ENCODE measurements around the gene ADD2. TPM values are rescaled to one million over a fixed set of nuclear protein-coding genes. Genes with fewer than 3 reads are reported as not detected.

Gene ADD2
- total RNA-seq, 3 donors from 2014 or later, result 0.43 to 4.0 (median 1.1) TPM

DNA sequence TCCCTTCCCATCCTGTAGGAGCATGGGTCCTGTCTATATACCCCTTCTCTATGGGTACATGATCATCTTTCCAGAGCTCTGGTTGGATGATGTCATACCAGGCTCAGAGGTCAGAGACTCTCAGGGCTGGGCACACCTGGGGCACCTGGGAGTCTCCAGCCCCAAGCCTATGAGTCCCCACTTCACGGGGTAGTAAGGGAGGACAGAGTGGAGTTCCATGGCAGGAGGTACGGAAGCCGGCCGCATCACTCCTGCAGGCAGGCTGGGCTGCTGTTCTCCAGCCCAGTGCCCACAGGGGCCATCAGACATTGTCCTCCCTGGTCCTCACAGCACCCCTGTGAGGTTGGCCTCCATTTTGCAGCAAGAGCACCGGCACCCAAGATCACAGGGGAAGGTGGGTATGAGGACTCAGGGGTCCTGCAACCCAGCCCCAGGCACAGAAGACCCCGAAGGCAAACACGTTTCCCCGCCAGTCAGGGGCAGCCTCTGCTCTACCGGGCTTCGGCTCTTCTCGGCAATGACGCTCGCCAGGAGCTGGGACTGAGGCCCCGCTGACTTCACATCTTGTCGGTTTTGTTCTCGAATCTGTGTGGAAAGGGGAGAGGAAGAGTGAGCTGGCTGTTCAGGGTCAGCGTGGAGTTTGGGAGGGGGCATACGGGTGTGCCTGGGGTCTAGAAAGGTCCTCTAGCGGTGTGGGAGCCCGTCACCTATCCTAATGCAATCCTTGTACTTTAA is 91.5 kb downstream of the ADD2 start:
- no peak for DNase-seq
- ATAC-seq, result no peak
- Histone ChIP-seq H3K9me3 (no peaks in the 10 kb centered on the region), H3K4me3 (no peak overlapping the region), H3K36me3 (ENCODE audit: low read depth) (no peaks in the 10 kb centered on the region), H3K4me1 (ENCODE audit: low read depth) (no peaks in the 10 kb centered on the region)
- TF ChIP-seq, protein P1, sequence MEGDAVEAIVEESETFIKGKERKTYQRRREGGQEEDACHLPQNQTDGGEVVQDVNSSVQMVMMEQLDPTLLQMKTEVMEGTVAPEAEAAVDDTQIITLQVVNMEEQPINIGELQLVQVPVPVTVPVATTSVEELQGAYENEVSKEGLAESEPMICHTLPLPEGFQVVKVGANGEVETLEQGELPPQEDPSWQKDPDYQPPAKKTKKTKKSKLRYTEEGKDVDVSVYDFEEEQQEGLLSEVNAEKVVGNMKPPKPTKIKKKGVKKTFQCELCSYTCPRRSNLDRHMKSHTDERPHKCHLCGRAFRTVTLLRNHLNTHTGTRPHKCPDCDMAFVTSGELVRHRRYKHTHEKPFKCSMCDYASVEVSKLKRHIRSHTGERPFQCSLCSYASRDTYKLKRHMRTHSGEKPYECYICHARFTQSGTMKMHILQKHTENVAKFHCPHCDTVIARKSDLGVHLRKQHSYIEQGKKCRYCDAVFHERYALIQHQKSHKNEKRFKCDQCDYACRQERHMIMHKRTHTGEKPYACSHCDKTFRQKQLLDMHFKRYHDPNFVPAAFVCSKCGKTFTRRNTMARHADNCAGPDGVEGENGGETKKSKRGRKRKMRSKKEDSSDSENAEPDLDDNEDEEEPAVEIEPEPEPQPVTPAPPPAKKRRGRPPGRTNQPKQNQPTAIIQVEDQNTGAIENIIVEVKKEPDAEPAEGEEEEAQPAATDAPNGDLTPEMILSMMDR (IDR thresholded peaks at IDR 0.05), result no peak
- intact Hi-C loops (cut with DNase I, micrococcal nuclease), result no loop called here

DNA sequence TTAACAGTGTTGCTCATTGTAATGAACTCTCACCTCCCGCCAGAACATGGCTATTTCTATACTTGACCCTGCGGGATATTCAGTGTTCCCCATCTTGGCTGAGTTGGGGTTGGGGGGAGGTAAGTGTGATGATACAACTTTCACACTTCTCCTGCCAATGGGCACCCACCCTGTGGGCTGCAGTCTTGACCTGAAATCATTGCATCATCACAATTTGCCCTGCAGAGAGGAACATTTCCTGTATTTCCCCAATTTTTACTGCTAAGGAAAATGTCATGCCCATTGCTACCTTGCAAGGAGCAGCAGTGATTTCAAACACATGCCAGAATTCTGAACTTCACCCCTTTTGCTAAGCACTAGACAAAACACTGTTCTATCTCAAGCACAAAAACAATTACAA is 92.1 kb downstream of the ADD2 start:
- no peaks in the 10 kb centered on the region for H3K4me1 ChIP-seq (ENCODE audit: low read depth)
- no peak for DNase-seq
- intact Hi-C loops (cut with DNase I, micrococcal nuclease), result no loop called here
- no peaks in the 10 kb centered on the region for H3K9me3 ChIP-seq
- TF ChIP-seq, protein P1 (IDR thresholded peaks at IDR 0.05), result no peak
- no peaks in the 10 kb centered on the region for H3K36me3 ChIP-seq (ENCODE audit: low read depth)
- H3K4me3 ChIP-seq, result no peak overlapping the region
- no peak for ATAC-seq

DNA sequence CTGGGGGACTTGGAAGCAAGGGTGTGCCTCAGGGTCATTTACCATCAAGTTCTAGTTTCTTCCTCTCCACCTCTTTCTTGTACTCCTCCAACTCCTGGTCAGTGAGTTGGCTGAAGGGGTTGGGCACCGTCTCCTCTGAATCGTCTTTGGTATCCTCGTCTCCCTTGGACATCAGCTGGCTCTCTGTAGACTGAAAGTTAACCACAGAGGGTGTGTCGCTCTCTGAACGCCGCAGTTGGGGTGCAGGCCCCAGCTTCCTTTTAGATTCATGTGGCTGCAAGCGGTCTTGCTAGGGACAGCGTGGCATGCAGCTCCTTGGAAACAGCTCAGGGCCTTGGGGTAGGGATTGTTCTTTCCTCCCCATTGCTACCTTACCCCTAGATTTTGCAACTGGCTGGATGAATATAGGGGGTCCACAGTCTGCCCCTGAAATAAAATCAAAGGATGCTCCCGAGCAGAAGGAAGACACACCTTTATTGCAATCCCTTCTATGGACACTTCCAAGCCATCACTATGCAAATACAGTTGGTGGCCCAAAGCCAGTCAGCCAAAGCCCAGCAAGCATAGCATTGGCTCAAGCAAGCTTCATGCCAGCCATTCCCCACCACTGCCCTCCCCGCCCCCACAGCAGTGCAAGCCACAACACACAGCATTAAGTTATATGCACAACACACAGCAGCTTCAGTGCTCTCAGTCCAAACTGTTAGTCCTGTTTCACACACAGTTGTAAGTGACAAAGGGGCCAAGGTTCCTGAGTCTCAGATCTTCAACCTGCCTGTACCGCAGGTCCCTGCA is 93.2 kb downstream of the ADD2 start:
- TF ChIP-seq, protein P1 (IDR thresholded peaks at IDR 0.05), result no peak

DNA sequence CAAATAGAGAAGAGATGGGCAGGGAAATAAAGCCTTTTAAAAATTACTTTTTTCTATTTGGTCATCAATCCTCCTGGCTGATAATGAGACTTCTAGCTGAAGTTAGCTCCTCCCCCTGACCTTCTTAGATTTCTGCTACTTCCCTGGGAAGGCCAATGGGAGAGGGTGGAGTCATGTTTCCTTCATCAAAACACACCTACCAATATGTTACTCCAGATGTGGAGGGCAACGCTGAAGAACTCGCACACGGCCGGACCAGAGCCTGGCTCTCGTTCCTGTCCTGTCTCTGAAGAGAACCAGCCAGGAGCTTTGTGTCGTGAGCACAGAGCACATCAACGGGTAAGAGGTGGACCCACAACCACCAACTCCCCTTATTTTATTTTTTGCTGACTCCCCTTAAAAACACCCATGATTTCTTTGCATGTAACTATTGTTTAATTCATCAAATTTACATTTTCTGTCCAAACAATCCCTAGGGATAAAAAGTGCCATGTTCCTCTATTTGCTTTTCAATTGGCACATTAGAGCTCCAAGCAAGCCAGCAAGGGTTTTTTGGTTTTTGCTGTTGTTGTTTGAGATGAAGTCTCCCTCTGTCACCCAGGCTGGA is 94.9 kb downstream of the ADD2 start:
- DNase-seq, result no peak
- Histone ChIP-seq H3K36me3 (ENCODE audit: low read depth) (no peaks in the 10 kb centered on the region), H3K4me3 (no peak overlapping the region), H3K9me3 (no peaks in the 10 kb centered on the region), H3K4me1 (ENCODE audit: low read depth) (no peaks in the 10 kb centered on the region)
- intact Hi-C loops (cut with DNase I, micrococcal nuclease), result no loop called here
- no peak for ATAC-seq
- TF ChIP-seq, protein P1 (IDR thresholded peaks at IDR 0.05), result no peak

More for the DNA sequence above, 93.2 kb downstream of the ADD2 start:
- Histone ChIP-seq H3K36me3 (ENCODE audit: low read depth) (no peaks in the 10 kb centered on the region), H3K4me3 (no peak overlapping the region), H3K9me3 (no peaks in the 10 kb centered on the region), H3K4me1 (ENCODE audit: low read depth) (no peaks in the 10 kb centered on the region)
- intact Hi-C loops (cut with DNase I, micrococcal nuclease), result no loop called here
- DNase-seq (no peak), ATAC-seq (no peak)

DNA sequence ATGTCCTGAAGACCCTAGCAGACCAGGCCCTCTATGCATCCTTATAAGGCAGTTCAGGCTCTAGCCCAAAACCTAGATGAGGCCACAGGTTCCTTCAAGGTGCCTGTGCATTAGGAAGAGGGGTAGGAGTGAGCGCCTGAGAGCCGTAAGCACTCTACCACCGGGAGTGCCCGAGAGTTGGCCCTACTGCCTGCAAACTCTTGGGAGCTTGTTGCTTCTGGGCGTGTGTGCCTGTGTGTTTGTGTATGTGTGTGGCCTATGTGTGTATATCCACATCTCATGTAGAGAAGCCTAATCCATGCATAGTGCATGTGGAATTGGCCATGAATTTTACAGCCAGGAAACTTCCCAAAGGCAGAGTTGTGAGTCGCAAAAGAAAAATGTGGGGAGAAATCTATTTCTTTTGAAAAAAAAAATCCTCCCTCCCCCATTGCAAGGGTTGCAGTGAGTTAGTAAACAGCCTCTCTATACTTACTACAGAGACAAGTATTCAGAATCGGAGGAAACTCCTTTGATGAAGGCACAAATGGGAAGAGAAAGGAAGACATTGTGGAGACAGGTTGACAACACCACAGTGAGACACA is 96.8 kb downstream of the ADD2 start:
- H3K4me1 ChIP-seq (ENCODE audit: low read depth), result no peaks in the 10 kb centered on the region
- H3K36me3 ChIP-seq (ENCODE audit: low read depth), result no peaks in the 10 kb centered on the region
- TF ChIP-seq, protein P1 (IDR thresholded peaks at IDR 0.05), result no peak
- intact Hi-C loops (cut with DNase I, micrococcal nuclease), result no loop called here
- H3K4me3 ChIP-seq, result no peak overlapping the region
- no peaks in the 10 kb centered on the region for H3K9me3 ChIP-seq
- no peak for ATAC-seq
- DNase-seq, result no peak
